Heart right ventricle (tissue), 16 donors: Measurements from ENCODE around the gene LOXHD1. TPM values are rescaled to one million over a fixed set of nuclear protein-coding genes. Genes with fewer than 3 reads are reported as not detected.
A peak's percentile ranks its signal among the peaks of the same experiment; 100 is the strongest.

Source experiments
- ATAC-seq, 8 donors: fragments of 200-7000 bp; cut with Tn5 transposase; one replicate each; pipeline ENCODE4 v1.9.1; 2020; ENCODE audit warnings: mild to moderate bottlenecking in 8 of 8, moderate library complexity in 8 of 8, moderate number of reproducible peaks in 1 of 8
- DNase-seq, 2 donors: peaks; one replicate each; pipeline ENCODE4 v3.0.0-alpha.2; 2020
- H3K27ac ChIP-seq, 10 donors: fragments of 200-600 bp; sonication (generic) in 2 of 10; one replicate each; pipeline versions ENCODE4 v1.5.0 to v1.8.0; 2020 to 2022; ENCODE audit warnings: mild to moderate bottlenecking in 3 of 10
- H3K27me3 ChIP-seq, 7 donors: fragments of 200-600 bp; one replicate each; pipeline ENCODE4 v1.8.0; 2021 to 2022; ENCODE audit warnings: mild to moderate bottlenecking in 2 of 7
- H3K36me3 ChIP-seq, 9 donors: fragments of 200-600 bp; sonication (generic) in 1 of 9; one replicate each; pipeline versions ENCODE4 v1.5.0 to v1.8.0; 2020 to 2022; ENCODE audit warnings: mild to moderate bottlenecking in 2 of 9
- H3K4me1 ChIP-seq, 9 donors: fragments of 200-600 bp; sonication (generic) in 1 of 9; one replicate each; pipeline versions ENCODE4 v1.5.0 to v1.8.0; 2020 to 2022; ENCODE audit warnings: mild to moderate bottlenecking in 4 of 9
- H3K4me3 ChIP-seq, 10 donors: fragments of 200-600 bp; sonication (generic) in 2 of 10; one replicate each; pipeline versions ENCODE4 v1.5.0 to v1.8.0; 2020 to 2022; ENCODE audit warnings: mild to moderate bottlenecking in 7 of 10, moderate library complexity in 2 of 10
- H3K9me3 ChIP-seq, 11 donors: fragments of 200-600 bp in 10 of 11; sonication (generic) in 2 of 11; one replicate each; pipeline versions ENCODE4 v1.5.0 to v1.8.0; 2013 to 2022; ENCODE audit warnings: mild to moderate bottlenecking in 2 of 11, control low read depth in 1 of 11, moderate library complexity in 1 of 11
- WGBS, 2 donors: extraction: QIAGEN DNeasy Blood & Tissue Kit; methylation state at CpG; one replicate each; pipeline ENCODE4 v1.1.7; 2013; ENCODE audit warnings: inconsistent platforms in 1 of 2; 5-methylcytosine and 5-hydroxymethylcytosine counted together
- intact Hi-C, 10 donors: fragments of 100-400 bp; cut with DNase I; formaldehyde crosslinking; loops; one replicate each; pipeline versions ENCODE4 v1.11.1 to v1.14.2; 2022
- polyA plus RNA-seq, 2 donors: library from polyadenylated mRNA; stranded (reverse); fragments of 200-250 nt; gene quantifications; one replicate each; pipeline ENCODE4 v1.2.3, GENCODE V29; 2013
- total RNA-seq, 10 donors: library from RNA; stranded (reverse); fragmentation: NEBNext Ultra II Directional in 3 of 10; extraction: Animal tissue kit (Norgen Biotek cat#: 25700) in 3 of 10; gene quantifications; one replicate each; pipeline versions ENCODE4 v1.2.1 to v1.2.4, GENCODE V29; 2021 to 2023
- TF ChIP-seq, protein P1 (sequence below), 9 donors: fragments of 200-600 bp; sonication (generic) in 2 of 9; IDR thresholded peaks; one replicate each; pipeline versions ENCODE4 v1.5.0 to v1.8.0; 2021 to 2022; ENCODE audit warnings: antibody characterized with exemption in 9 of 9, mild to moderate bottlenecking in 5 of 9, moderate library complexity in 1 of 9
- donor health status: Arrhythmogenic right ventricular cardiomyopathy.
- donor health status: ischemic (EF 13 %, LVEDD 7.1; RV severe dilation, severe dysfunction).
- donor health status: healthy with polysubstance abuse.
- donor health status: DM: no; HTN: yes; CAD: no.
- donor health status: DM: no; HTN: no; CAD: no.
- donor health status: ischemic (EF 25% LVEDD 6.9; RV normal size, moderate dysfunction).
- donor health status: ischemic (EF 25% LVEDD 5.7; RV mildly dilated, moderate dysfunction).
- donor health status: healthy.
- donor health status: DM: yes; HTN: yes; CAD: no.
- donor health status: Ischemic cardiomyopathy.
- donor health status: ischemic (EF 35%, LVEDD 5.7; RV mildly dilated, moderate dysfunction).
- donor health status: nonischemic (EF 11% LVEDD 7.7; RV severe dilation, severe dysfunction).
- donor health status: DM: yes; HTN: yes; CAD: no.
- donor health status: PGD.
- donor health status: ischemic (EF 29% LVEDD 5.4; RV normal size, mild dysfunction).
- donor health status: nonischemic (EF 23%, LVEDD 6.1; RV moderate dilation, normal function).

The LOXHD1 gene
- total and polyA plus RNA-seq, 12 donors = 0.15 to 1.9 (median 0.88) TPM

DNA sequence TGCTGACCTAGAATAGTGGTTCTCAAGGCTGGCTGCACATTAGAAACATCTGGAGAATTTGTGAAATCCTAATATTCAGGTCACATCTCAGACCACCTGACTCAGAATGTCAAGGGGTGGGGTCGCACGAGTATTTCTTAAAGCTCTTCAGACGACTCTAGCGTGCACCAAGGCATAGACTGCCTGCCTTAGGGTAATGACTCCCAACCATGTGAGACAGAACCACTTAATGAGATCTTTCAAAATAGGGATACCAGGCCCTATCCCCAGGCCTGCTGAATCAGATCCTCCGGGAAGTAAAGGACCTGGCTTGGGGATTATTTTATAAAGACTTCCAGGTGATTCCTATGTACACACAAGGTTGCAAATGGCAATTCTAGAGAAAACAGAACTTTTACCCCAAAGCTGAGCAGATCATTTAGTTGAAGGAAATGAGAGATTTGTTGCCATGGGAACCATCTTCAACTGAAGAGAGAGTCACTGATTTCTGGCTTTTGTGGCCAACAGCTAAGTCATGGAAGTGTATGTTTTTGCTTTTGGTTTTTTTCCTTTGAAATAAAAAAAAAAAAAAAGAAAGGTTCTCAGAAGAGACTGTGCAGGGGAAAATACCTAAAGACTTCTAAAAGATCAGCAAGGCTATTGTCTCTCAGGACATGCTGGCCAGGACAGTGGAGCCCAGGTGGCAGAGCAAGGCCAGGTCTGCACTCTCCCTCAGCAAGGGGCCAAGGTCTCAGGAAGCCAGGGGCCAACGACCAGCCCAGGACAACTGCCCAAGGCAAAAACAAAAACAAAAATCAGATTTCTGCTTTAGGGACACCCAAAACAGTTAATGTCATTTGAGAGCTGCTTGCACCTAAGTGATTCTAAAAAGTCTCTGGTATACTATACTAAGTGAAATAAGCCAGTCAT, 15.3 kb upstream of the LOXHD1 start:
- Histone ChIP-seq H3K4me3 (no peak overlapping the region), H3K27ac (no peak overlapping the region), H3K4me1 (no peaks in the 10 kb centered on the region), H3K27me3 (peaks cover 0 to 8% (median 0%) of the 10 kb centered on the region in 7 donors), H3K36me3 (no peaks in the 10 kb centered on the region), H3K9me3 (no peaks in the 10 kb centered on the region)
- intact Hi-C loops = loop anchor here in 1 of 10 donors (10.0 kb wide), 1 partner anchor 132 kb away; no protein-coding TSS in a partner anchor
- TF ChIP-seq, protein P1, sequence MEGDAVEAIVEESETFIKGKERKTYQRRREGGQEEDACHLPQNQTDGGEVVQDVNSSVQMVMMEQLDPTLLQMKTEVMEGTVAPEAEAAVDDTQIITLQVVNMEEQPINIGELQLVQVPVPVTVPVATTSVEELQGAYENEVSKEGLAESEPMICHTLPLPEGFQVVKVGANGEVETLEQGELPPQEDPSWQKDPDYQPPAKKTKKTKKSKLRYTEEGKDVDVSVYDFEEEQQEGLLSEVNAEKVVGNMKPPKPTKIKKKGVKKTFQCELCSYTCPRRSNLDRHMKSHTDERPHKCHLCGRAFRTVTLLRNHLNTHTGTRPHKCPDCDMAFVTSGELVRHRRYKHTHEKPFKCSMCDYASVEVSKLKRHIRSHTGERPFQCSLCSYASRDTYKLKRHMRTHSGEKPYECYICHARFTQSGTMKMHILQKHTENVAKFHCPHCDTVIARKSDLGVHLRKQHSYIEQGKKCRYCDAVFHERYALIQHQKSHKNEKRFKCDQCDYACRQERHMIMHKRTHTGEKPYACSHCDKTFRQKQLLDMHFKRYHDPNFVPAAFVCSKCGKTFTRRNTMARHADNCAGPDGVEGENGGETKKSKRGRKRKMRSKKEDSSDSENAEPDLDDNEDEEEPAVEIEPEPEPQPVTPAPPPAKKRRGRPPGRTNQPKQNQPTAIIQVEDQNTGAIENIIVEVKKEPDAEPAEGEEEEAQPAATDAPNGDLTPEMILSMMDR (IDR thresholded peaks at IDR 0.05) = no peak
- DNase-seq (no peak), ATAC-seq (no peak)
- 79 to 80% methylated on average over 6 of the region's 6 CpGs for WGBS, 2 donors

DNA sequence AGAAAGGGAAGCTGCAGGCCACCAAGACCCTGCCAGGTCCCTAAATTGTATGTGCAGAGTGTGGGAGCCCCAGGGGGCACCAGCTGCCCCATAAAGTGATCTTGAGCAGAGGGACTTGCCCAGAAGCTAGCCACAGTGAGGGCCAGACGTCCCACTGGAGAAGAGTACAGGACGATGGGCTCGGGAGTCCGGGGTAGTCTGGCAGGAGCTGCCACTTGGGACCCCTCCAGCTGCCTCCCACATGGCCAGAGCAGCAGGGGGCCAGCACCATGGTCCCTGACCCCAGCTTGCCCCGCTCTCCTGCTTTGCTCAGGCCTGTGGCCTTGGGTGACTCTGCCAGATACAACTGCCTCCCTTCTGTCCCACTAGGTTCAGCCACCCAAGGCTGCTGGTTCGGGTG, 11.7 kb upstream of the LOXHD1 start:
- peaks cover 0 to 4% (median 0%) of the 10 kb centered on the region in 7 donors for H3K27me3 ChIP-seq
- no peak overlapping the region for H3K4me3 ChIP-seq
- no peaks in the 10 kb centered on the region for H3K4me1 ChIP-seq
- no peak for DNase-seq
- TF ChIP-seq, protein P1 (IDR thresholded peaks at IDR 0.05) = no peak
- peak in 1 of 8 donors; percentile 40 for ATAC-seq
- H3K9me3 ChIP-seq = no peaks in the 10 kb centered on the region
- 74 to 84% methylated on average over 6 of the region's 6 CpGs for WGBS, 2 donors
- H3K27ac ChIP-seq = no peak overlapping the region
- no peaks in the 10 kb centered on the region for H3K36me3 ChIP-seq
- intact Hi-C loops = no loop called here

DNA sequence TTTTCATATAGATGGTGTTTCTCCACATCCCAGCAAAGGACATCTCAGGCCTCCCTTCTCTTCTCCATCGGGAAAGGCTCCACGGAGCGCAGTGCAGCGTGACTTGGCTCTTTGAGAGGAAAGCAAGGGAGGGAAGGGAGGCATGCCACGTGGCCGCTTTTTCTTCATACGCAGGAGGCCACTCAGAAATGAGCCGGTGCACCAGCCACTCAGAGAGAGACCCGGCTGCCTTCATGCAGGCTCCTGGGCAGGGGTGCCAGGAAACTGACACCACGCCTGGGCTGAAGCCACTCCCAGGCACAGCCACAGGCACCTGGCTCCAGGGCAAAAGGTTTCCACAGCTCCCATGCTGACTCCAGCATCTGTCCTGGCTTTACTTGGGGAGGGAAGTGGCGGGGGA, 11.1 kb upstream of the LOXHD1 start:
- DNase-seq = no peak
- H3K4me1 ChIP-seq = no peaks in the 10 kb centered on the region
- H3K4me3 ChIP-seq = no peak overlapping the region
- no peaks in the 10 kb centered on the region for H3K9me3 ChIP-seq
- H3K27me3 ChIP-seq = peaks cover 0 to 4% (median 0%) of the 10 kb centered on the region in 7 donors
- ATAC-seq = no peak
- WGBS, 2 donors = 72 to 82% methylated on average over 11 of the region's 11 CpGs
- H3K27ac ChIP-seq = no peak overlapping the region
- TF ChIP-seq, protein P1 (IDR thresholded peaks at IDR 0.05) = no peak
- H3K36me3 ChIP-seq = no peaks in the 10 kb centered on the region
- intact Hi-C loops = no loop called here

DNA sequence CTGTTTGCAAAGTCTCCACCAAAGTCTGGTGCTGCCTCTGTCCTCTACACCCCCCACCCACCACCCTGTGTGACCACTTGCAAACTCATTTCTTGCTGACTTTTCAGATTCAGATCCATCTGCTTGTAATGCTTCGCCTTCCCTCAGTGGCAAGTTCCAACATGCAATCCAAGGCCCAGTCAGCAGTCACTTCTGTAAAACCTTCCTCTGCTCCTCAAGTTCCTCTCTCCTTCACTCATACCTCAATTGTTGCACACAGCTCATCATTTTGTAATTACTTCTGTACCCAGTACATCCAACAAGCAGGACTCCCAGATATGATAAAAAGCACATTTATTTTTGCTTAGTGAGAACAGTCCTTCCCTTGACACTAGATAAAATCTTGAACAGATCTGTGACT, 6.5 kb upstream of the LOXHD1 start:
- WGBS, 2 donors = 98 to 100% methylated on average over 1 of the region's 1 CpG
- DNase-seq (no peak), ATAC-seq (no peak)
- Histone ChIP-seq H3K27ac (no peak overlapping the region), H3K9me3 (no peaks in the 10 kb centered on the region), H3K27me3 (peaks cover 0 to 4% (median 0%) of the 10 kb centered on the region in 7 donors), H3K4me1 (no peaks in the 10 kb centered on the region), H3K4me3 (no peak overlapping the region), H3K36me3 (no peaks in the 10 kb centered on the region)
- TF ChIP-seq, protein P1 (IDR thresholded peaks at IDR 0.05) = no peak
- intact Hi-C loops = loop anchor here in 1 of 10 donors (5.0 kb wide), 1 partner anchor 49 kb away; no protein-coding TSS in a partner anchor
